WTC11 (cell line): ENCODE results near the gene LBH. TPM values are rescaled to one million over a fixed set of nuclear protein-coding genes. Genes with fewer than 3 reads are reported as not detected.
A peak's percentile ranks its signal among the peaks of the same experiment; 100 is the strongest.
"Not testable (repeated sequence)": the region's sequence is repeated elsewhere in the genome, so short reads cannot be mapped to it uniquely, and the experiment has no call there.

ENCODE experiments used
- ATAC-seq: fragments of 200-7000 bp; cut with Tn5 transposase; 2 replicates; pipeline ENCODE4 v1.10.0; 2021; ENCODE audit warnings: mild to moderate bottlenecking, moderate library complexity
- CTCF ChIA-PET: fragments of 300-600 bp; sonication (Branson Sonifier 250); formaldehyde crosslinking; loops from one replicate; lab custom pipeline; 2021; ENCODE audit warnings: antibody characterized with exemption; lab: Charles Lee
- POLR2A ChIA-PET: fragments of 350-600 bp; sonication (Branson Sonifier 250); formaldehyde crosslinking; loops from one replicate; lab custom pipeline; 2021; ENCODE audit warnings: antibody characterized with exemption; lab: Charles Lee
- DNase-seq: peaks from one replicate; pipeline ENCODE4 v3.0.0; 2021; ENCODE audit warnings: low spot score
- H3K27ac Mint-ChIP-seq: 2 replicates; pipeline ENCODE4 v1.8.0; 2021; ENCODE audit warnings: mixed read lengths
- H3K27me3 Mint-ChIP-seq: 2 replicates; pipeline ENCODE4 v1.8.0; 2021; ENCODE audit warnings: low read depth, mild to moderate bottlenecking, moderate library complexity, mixed read lengths
- H3K36me3 Mint-ChIP-seq: 2 replicates; pipeline ENCODE4 v1.8.0; 2021; ENCODE audit warnings: mixed read lengths
- H3K4me1 Mint-ChIP-seq: 2 replicates; pipeline ENCODE4 v1.8.0; 2022; ENCODE audit warnings: mixed read lengths
- H3K4me3 Mint-ChIP-seq: 2 replicates; pipeline ENCODE4 v1.8.0; 2021; ENCODE audit warnings: mild to moderate bottlenecking, moderate library complexity, mixed read lengths
- H3K9me3 Mint-ChIP-seq: 2 replicates; pipeline ENCODE4 v1.8.0; 2021; ENCODE audit warnings: mixed read lengths
- AR ChIP-seq: fragments of 250-450 bp; sonication (Bioruptor Pico); IDR thresholded peaks from 2 replicates; pipeline ENCODE4 v1.9.0; 2021; ENCODE audit warnings: mild to moderate bottlenecking
- ETV6 ChIP-seq: sonication (generic); formaldehyde crosslinking; IDR thresholded peaks from 2 replicates; pipeline ENCODE4 v1.8.1; 2022; ENCODE audit warnings: mild to moderate bottlenecking, missing genetic modification reagents
- GRHL2 ChIP-seq: fragments of 250-450 bp; sonication (Bioruptor Pico); IDR thresholded peaks from 2 replicates; pipeline ENCODE4 v1.8.0; 2022; ENCODE audit warnings: mild to moderate bottlenecking, moderate library complexity; ENCODE audit not compliant: insufficient replicate concordance, severe bottlenecking
- GTF2I ChIP-seq: fragments of 250-450 bp; sonication (Bioruptor Pico); conservative IDR thresholded peaks from 2 replicates; pipeline ENCODE4 v1.4.0; 2021; ENCODE audit warnings: mild to moderate bottlenecking
- IRF1 ChIP-seq: sonication (generic); formaldehyde crosslinking; IDR thresholded peaks from 2 replicates; pipeline ENCODE4 v1.8.0; 2023; ENCODE audit warnings: missing genetic modification reagents
- KAT7 ChIP-seq: sonication (generic); formaldehyde crosslinking; IDR thresholded peaks from 2 replicates; pipeline ENCODE4 v1.8.1; 2023; ENCODE audit warnings: missing genetic modification reagents, mild to moderate bottlenecking, borderline replicate concordance
- NFE2L1 ChIP-seq: sonication (generic); formaldehyde crosslinking; IDR thresholded peaks from 2 replicates; pipeline ENCODE4 v1.8.1; 2023; ENCODE audit warnings: missing genetic modification reagents
- PRDM15 ChIP-seq: sonication (generic); formaldehyde crosslinking; IDR thresholded peaks from 2 replicates; pipeline ENCODE4 v1.8.0; 2022; ENCODE audit warnings: missing genetic modification reagents
- RORB ChIP-seq: fragments of 250-450 bp; sonication (Bioruptor Pico); IDR thresholded peaks from 2 replicates; pipeline ENCODE4 v1.9.0; 2021; ENCODE audit warnings: mild to moderate bottlenecking
- SP1 ChIP-seq: sonication (generic); formaldehyde crosslinking; conservative IDR thresholded peaks from 2 replicates; pipeline ENCODE4 v1.8.1; 2022; ENCODE audit warnings: missing genetic modification reagents
- TP53 ChIP-seq: sonication (generic); formaldehyde crosslinking; IDR thresholded peaks from 2 replicates; pipeline ENCODE4 v1.8.1; 2023; ENCODE audit warnings: mild to moderate bottlenecking, missing genetic modification reagents
- ZBTB21 ChIP-seq: sonication (generic); formaldehyde crosslinking; IDR thresholded peaks from 2 replicates; pipeline ENCODE4 v1.8.1; 2023; ENCODE audit warnings: mild to moderate bottlenecking, missing genetic modification reagents, borderline replicate concordance
- ZMAT4 ChIP-seq: fragments of 250-450 bp; sonication (Bioruptor Pico); IDR thresholded peaks from 2 replicates; pipeline ENCODE4 v1.9.0; 2021; ENCODE audit warnings: mild to moderate bottlenecking
- ZNF138 ChIP-seq: sonication (generic); formaldehyde crosslinking; conservative IDR thresholded peaks from 2 replicates; pipeline ENCODE4 v1.8.1; 2022; ENCODE audit warnings: mild to moderate bottlenecking, moderate library complexity, missing genetic modification reagents
- total RNA-seq: library from RNA; stranded (reverse); gene quantifications from 3 replicates; pipeline ENCODE4 v1.2.3, GENCODE V29; 2021
- TF ChIP-seq, protein P1 (sequence below): sonication (generic); formaldehyde crosslinking; IDR thresholded peaks from 2 replicates; pipeline ENCODE4 v1.8.0; 2022; ENCODE audit warnings: mild to moderate bottlenecking, missing genetic modification reagents
- TF ChIP-seq, protein P2 (sequence below): sonication (generic); formaldehyde crosslinking; IDR thresholded peaks from 2 replicates; pipeline ENCODE4 v1.8.1; 2023; ENCODE audit warnings: mild to moderate bottlenecking, missing genetic modification reagents

LBH gene
- total RNA-seq, 1 experiment from 2014 or later, result 47.3 TPM

GRCh38 chr2:30267161-30267975 is 36.0 kb downstream of the LBH start (continued):
- TF ChIP-seq AR (CRISPR knock-in tag), result no peak
- TF ChIP-seq, protein P1, sequence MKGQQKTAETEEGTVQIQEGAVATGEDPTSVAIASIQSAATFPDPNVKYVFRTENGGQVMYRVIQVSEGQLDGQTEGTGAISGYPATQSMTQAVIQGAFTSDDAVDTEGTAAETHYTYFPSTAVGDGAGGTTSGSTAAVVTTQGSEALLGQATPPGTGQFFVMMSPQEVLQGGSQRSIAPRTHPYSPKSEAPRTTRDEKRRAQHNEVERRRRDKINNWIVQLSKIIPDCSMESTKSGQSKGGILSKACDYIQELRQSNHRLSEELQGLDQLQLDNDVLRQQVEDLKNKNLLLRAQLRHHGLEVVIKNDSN, result no peak
- no peak for TF ChIP-seq KAT7 (CRISPR knock-in tag)
- no peak for TF ChIP-seq ZNF138 (CRISPR knock-in tag)
- TF ChIP-seq, protein P2, sequence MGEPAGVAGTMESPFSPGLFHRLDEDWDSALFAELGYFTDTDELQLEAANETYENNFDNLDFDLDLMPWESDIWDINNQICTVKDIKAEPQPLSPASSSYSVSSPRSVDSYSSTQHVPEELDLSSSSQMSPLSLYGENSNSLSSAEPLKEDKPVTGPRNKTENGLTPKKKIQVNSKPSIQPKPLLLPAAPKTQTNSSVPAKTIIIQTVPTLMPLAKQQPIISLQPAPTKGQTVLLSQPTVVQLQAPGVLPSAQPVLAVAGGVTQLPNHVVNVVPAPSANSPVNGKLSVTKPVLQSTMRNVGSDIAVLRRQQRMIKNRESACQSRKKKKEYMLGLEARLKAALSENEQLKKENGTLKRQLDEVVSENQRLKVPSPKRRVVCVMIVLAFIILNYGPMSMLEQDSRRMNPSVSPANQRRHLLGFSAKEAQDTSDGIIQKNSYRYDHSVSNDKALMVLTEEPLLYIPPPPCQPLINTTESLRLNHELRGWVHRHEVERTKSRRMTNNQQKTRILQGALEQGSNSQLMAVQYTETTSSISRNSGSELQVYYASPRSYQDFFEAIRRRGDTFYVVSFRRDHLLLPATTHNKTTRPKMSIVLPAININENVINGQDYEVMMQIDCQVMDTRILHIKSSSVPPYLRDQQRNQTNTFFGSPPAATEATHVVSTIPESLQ (CRISPR knock-in tag), result no peak
- TF ChIP-seq SP1 (CRISPR knock-in tag), result no peak
- TF ChIP-seq NFE2L1 (CRISPR knock-in tag), result no peak
- no peak for TF ChIP-seq GRHL2 (CRISPR knock-in tag)

DNA sequence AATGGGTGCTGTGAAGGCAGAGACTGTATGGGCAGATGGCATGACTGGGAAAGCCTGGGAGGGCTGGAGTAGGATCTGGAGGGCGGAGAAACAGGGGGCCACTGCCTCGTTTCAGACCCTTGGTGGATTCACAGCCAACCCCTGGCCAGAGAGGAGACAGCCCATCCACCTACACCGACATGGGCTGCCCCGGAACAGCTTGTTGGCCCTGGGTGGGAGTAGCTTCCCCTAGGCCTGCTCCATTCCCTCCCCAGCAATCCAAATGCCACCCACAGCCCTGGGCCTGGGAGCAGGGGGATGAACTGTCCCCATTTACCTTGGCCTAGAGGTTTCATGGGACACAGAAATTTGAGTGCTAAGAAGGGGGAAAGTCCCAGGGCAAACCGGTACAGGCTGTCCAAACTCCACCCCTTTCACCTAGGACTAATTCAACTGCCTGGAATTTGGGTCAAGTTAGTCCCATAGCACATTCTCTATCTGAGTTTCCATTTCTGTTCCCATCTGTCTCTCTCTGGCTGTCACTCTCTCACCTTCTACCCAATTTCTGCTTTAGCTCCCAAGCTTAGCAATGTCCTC is 37.0 kb downstream of the LBH start:
- H3K4me3 Mint-ChIP-seq, result no peak overlapping the region
- TF ChIP-seq ZMAT4, result no peak
- TF ChIP-seq PRDM15 (CRISPR knock-in tag), result no peak
- TF ChIP-seq GTF2I (CRISPR knock-in tag), result no peak
- TF ChIP-seq, protein P1, result no peak
- TF ChIP-seq IRF1, result no peak
- TF ChIP-seq ZBTB21 (CRISPR knock-in tag), result no peak
- no peak for TF ChIP-seq RORB (CRISPR knock-in tag)
- TF ChIP-seq TP53, result no peak
- TF ChIP-seq ETV6 (CRISPR knock-in tag), result no peak
- TF ChIP-seq, all 79 proteins: peak for 0
- peaks cover 28% of the 10 kb centered on the region for H3K4me1 Mint-ChIP-seq
- no peaks in the 10 kb centered on the region for H3K36me3 Mint-ChIP-seq
- H3K9me3 Mint-ChIP-seq, result peaks cover 8% of the 10 kb centered on the region
- no peak overlapping the region for H3K27ac Mint-ChIP-seq
- H3K27me3 Mint-ChIP-seq, result no peaks in the 10 kb centered on the region
- ChIA-PET POLR2A (no interaction called here), CTCF (interaction anchor here (0.8 to 1.6 kb wide), 2 partner anchors 29 to 443 kb away, joined by 3 to 9 read pairs; no protein-coding TSS in a partner anchor)
- DNase-seq (no peak), ATAC-seq (peak; percentile 21)

DNA sequence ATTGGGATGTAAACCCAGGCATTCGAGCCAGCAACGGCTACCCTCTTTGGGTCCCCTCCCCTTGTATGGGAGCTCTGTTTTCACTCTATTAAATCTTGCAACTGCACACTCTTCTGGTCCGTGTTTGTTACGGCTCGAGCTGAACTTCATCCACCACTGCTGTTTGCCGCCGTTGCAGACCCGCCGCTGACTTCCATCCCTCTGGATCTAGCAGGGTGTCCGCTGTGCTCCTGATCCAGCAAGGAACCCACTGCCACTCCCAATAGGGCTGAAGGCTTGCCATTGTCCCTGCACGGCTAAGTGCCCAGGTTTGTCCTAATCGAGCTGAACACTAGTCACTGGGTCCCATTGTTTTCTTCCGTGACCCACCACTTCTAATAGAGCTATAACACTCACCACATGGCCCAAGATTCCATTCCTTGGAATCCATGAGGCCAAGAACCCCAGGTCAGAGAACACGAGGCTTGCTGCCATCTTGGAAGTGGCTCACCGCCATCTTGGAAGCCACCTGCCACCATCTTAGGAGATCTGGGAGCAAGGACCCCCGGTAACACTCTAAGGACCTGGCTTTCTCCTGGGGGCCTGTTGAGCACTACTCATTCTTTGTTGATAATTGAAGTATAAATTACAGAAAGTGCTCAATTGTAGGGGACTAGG is 37.9 kb downstream of the LBH start:
- ATAC-seq, H3K27ac Mint-ChIP-seq, H3K4me3 Mint-ChIP-seq, POLR2A ChIA-PET, H3K36me3 Mint-ChIP-seq, H3K27me3 Mint-ChIP-seq, DNase-seq, H3K9me3 Mint-ChIP-seq: not testable (repeated sequence)
- peaks cover 28% of the 10 kb centered on the region for H3K4me1 Mint-ChIP-seq
- CTCF ChIA-PET, result interaction anchor here (1.6 kb wide), 1 partner anchor 30 kb away, joined by 9 read pairs; no protein-coding TSS in a partner anchor
